GM13977 (cell line): ENCODE measurements around the gene RIMBP2.
"Not testable (repeated sequence)": the region's sequence is repeated elsewhere in the genome, so short reads cannot be mapped to it uniquely, and the experiment has no call there.

Experiments used
- DNase-seq: peaks from one replicate; pipeline ENCODE4 v3.0.0; 2012; ENCODE audit warnings: low spot score
- in situ Hi-C: fragments of 300-500 bp; cut with MboI; formaldehyde crosslinking; loops from one replicate; pipeline ENCODE4 v1.12.0; 2022; ENCODE audit warnings: low sequenced_read_pairs, low pct_unique_long_range_greater_than_20kb, mixed read lengths, inconsistent platforms; ENCODE audit not compliant: unreplicated experiment
- TF ChIP-seq, protein P1 (sequence below): IDR thresholded peaks from 2 replicates; pipeline ENCODE4 v1.5.1; 2012; ENCODE audit warnings: mild to moderate bottlenecking, control low read depth; ENCODE audit not compliant: insufficient read depth; ENCODE audit errors: extremely low read depth, missing control alignments

Gene RIMBP2

DNA sequence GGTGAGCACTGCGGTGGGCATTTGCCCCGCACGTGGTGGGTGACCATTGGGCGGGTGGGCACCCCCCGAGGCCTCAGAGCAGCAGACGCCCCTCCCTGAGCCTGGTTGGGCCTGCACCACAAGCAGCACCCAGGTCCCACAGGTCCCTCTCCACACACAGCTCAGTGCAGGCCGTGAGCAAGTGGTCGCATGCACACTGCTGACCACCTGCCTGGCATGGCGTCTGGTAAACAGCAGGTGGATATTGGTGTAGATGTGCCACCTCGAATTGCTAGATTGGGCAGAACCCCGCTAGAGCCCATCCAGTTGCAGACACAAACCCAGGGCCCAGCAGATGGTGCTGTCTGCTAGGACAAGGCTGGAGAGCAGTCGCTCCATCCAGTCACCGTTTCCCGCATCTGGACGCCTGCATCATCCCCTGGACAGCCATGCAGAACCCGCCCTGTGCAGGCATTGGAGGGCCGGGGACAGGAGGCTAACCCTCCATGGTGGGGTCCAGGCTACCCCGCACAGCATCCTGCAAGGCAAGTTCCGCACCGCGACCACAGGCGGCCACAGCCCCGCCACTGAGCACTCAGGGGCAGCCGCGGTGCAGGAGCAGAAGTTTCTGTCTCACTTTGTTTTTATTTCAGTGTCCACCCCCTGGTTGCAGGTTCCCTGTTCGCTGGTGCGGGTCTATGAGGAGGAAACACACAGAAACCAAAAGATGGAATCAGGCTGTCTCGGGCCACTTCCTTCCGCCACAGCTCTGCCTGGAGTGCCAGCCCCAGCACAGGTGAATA, 45.6 kb upstream of the RIMBP2 start:
- TF ChIP-seq, protein P1, sequence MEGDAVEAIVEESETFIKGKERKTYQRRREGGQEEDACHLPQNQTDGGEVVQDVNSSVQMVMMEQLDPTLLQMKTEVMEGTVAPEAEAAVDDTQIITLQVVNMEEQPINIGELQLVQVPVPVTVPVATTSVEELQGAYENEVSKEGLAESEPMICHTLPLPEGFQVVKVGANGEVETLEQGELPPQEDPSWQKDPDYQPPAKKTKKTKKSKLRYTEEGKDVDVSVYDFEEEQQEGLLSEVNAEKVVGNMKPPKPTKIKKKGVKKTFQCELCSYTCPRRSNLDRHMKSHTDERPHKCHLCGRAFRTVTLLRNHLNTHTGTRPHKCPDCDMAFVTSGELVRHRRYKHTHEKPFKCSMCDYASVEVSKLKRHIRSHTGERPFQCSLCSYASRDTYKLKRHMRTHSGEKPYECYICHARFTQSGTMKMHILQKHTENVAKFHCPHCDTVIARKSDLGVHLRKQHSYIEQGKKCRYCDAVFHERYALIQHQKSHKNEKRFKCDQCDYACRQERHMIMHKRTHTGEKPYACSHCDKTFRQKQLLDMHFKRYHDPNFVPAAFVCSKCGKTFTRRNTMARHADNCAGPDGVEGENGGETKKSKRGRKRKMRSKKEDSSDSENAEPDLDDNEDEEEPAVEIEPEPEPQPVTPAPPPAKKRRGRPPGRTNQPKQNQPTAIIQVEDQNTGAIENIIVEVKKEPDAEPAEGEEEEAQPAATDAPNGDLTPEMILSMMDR, result peak; percentile 72
- in situ Hi-C loops, result loop anchor here (25.0 kb wide), 1 partner anchor 724 kb away; no protein-coding TSS in a partner anchor
- DNase-seq, result peak; percentile 77

DNA sequence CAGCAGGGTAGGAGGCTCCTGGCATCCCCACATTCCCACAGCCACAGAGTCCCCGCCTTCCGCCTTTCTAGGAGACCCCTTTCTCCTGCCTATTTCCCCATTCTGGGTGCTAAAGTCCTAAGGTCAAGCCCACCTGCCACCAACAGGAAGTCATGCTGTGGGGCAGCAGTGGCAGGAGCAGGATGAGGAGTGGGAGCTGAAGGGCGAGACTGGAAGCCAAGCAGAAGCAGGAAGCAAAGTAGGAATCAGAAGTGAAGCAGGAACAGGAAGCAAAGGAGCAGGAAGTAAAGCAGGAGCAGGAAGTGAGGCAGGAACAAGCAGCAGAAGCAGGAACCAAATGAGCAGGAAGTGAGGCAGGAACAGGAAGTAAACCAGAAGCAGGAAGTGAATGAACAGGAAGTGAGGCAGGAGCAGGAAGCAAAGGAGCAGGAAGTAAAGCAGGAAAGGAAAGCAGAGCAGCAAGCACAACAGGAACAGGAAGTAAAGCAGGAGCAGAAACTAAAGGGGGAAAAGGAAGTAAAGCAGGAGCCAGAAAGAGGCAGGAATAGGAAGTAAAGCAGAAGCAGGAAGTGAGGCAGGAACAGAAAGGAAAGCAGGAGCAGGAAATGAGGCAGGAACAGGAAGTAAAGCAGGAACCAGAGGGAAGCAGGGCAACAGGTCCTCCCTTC, 38.3 kb upstream of the RIMBP2 start:
- TF ChIP-seq, protein P1, result no peak
- in situ Hi-C loops, result loop anchor here (25.0 kb wide), 1 partner anchor 717 kb away; no protein-coding TSS in a partner anchor
- no peak for DNase-seq

- in situ Hi-C loops, result loop anchor here (25.0 kb wide), 1 partner anchor 715 kb away; no protein-coding TSS in a partner anchor
Observed at GRCh38 chr12:130752692-130753230, 36.7 kb upstream of the RIMBP2 start.

GRCh38 chr12:130752037-130752436, 35.9 kb upstream of the RIMBP2 start:
- DNase-seq, result not testable (repeated sequence)
- in situ Hi-C loops, result loop anchor here (25.0 kb wide), 1 partner anchor 715 kb away; no protein-coding TSS in a partner anchor

More at GRCh38 chr12:130752692-130753230, 36.7 kb upstream of the RIMBP2 start:
- TF ChIP-seq, protein P1, result no peak
- DNase-seq, result no peak

GRCh38 chr12:130748786-130749185, 32.7 kb upstream of the RIMBP2 start:
- TF ChIP-seq, protein P1, result no peak
- DNase-seq, result no peak
- in situ Hi-C loops, result no loop called here

DNA sequence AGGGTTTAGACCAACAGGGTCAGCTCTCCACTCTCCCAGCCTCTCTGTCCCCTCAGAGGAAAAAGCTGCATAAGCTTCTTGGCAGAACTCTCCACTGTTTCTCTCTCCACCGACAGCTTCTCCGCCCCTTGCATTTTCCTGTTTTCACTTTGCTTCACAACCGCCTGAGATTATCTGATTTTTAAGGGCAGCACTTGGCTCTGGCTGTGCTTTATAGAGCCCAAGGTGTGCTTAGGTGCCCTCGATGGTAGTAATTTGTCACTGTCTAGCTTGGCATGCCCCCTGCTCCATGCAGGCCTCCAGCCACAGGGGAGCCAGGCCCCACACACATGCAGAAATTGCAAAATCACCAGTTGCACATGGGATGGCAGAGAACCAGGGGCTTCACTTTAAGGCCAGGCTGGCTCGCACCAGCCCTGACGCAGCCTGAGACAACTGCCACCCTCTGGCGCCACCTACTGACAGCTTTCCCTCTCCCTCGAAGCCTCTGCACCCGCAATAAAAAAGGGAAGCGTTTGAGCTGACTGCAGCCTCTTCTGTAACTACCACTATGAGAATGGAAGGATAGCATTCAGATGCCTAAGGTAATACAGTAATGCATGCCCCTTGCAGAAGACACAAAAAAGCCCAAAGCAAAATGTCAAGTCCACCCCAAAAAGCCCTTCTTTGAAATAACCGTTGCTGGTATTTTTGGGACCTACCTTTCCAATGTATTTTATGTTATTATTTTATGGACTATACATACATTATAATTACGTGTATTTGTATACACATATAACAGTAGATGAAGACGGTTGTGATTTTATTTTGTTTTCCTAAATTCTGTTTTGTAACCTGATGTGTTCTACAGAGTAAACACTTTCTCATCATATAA, 32.0 kb upstream of the RIMBP2 start:
- DNase-seq, result peak; percentile 81
- in situ Hi-C loops, result no loop called here
- TF ChIP-seq, protein P1, result peak; percentile 96
